ENCODE results near the gene SMYD3.

The SMYD3 gene

GRCh38 chr1:246134789-246135188, 372.3 kb downstream of the SMYD3 start:
- no peak for DNase-seq

GRCh38 chr1:246131095-246131494, 376.0 kb downstream of the SMYD3 start:
- no peak for DNase-seq

- DNase-seq: no peak
Measured at GRCh38 chr1:246128494-246129069, 378.5 kb downstream of the SMYD3 start.

GRCh38 chr1:246126580-246126979, 380.5 kb downstream of the SMYD3 start:
- DNase-seq: no peak

GRCh38 chr1:246122071-246122470, 385.0 kb downstream of the SMYD3 start:
- DNase-seq: no peak

GRCh38 chr1:246121533-246121932, 385.5 kb downstream of the SMYD3 start:
- no peak for DNase-seq

GRCh38 chr1:246117066-246117791, 389.9 kb downstream of the SMYD3 start:
- peak; percentile 87 for DNase-seq

- DNase-seq: no peak
Measured at GRCh38 chr1:246114369-246114768, 392.7 kb downstream of the SMYD3 start.

GRCh38 chr1:246113555-246114095, 393.5 kb downstream of the SMYD3 start:
- DNase-seq: peak; percentile 76 to 79

- no peak for DNase-seq
Measured at GRCh38 chr1:246111570-246111969, 395.5 kb downstream of the SMYD3 start.

- DNase-seq: no peak
Measured at GRCh38 chr1:246110343-246111219, 396.5 kb downstream of the SMYD3 start.

- DNase-seq: no peak
Measured at GRCh38 chr1:246108278-246108925, 398.7 kb downstream of the SMYD3 start.

GRCh38 chr1:246107516-246108277, 399.4 kb downstream of the SMYD3 start:
- no peak for DNase-seq

- peak; percentile 87 to 88 for DNase-seq
Measured at GRCh38 chr1:246106342-246106763, 400.7 kb downstream of the SMYD3 start.

- DNase-seq: no peak
Measured at GRCh38 chr1:246104927-246105326, 402.2 kb downstream of the SMYD3 start.

- DNase-seq: no peak
Measured at GRCh38 chr1:246099570-246099969, 407.5 kb downstream of the SMYD3 start.

- DNase-seq: no peak
Measured at GRCh38 chr1:246096356-246096755, 410.7 kb downstream of the SMYD3 start.

- DNase-seq: no peak
Measured at GRCh38 chr1:246095443-246095842, 411.6 kb downstream of the SMYD3 start.

- DNase-seq: no peak
Measured at GRCh38 chr1:246093230-246093629, 413.8 kb downstream of the SMYD3 start.

GRCh38 chr1:246092136-246092535, 414.9 kb downstream of the SMYD3 start:
- DNase-seq: peak; percentile 20 to 29

GRCh38 chr1:246091477-246091876, 415.6 kb downstream of the SMYD3 start:
- DNase-seq: no peak

GRCh38 chr1:246086191-246086590, 420.9 kb downstream of the SMYD3 start:
- no peak for DNase-seq

All from Kasumi-1 (cell line).